ENCODE data around the gene BMPR1B. TPM values are rescaled to one million over a fixed set of nuclear protein-coding genes. Genes with fewer than 3 reads are reported as not detected.

BMPR1B gene
- total RNA-seq, 1 experiment from 2014 or later: not detected

- BruUV-seq (replicated peaks): no TSS peak
- peaks cover 0 to 4% of the 10 kb centered on the region in 2 experiments; a peak in 2 of 4 replicates for H3K4me1 ChIP-seq (ENCODE audit: control insufficient read depth in 1 of 2, insufficient read depth in 2 of 2, low read length in 2 of 2)
- RAD21 ChIA-PET (ENCODE audit: low non-redundant PET in 1 of 2, low total read pairs in 2 of 2, uncharacterized antibody in 2 of 2, unreplicated experiment in 2 of 2): no interaction called here
Measured at GRCh38 chr4:94762326-94762725, 4.6 kb downstream of the BMPR1B start.

GRCh38 chr4:94763005-94763404 is 5.2 kb downstream of the BMPR1B start:
- no peak for ATAC-seq
- RAD21 ChIA-PET (ENCODE audit: low non-redundant PET in 1 of 2, low total read pairs in 2 of 2, uncharacterized antibody in 2 of 2, unreplicated experiment in 2 of 2): no interaction called here
- no peak overlapping the region for H2AFZ ChIP-seq (ENCODE audit: low read depth, low read length, poor library complexity, severe bottlenecking)

More at GRCh38 chr4:94762326-94762725, 4.6 kb downstream of the BMPR1B start:
- no peak overlapping the region for H3K9ac ChIP-seq (ENCODE audit: low read length)
- CTCF ChIA-PET: no interaction called here
- no peak for TF ChIP-seq MAX (IDR thresholded peaks at IDR 0.05)
- TF ChIP-seq EZH2 (IDR thresholded peaks at IDR 0.05): no peak
- TF ChIP-seq POLR2AphosphoS5 (IDR thresholded peaks at IDR 0.05; ENCODE audit: low read depth, low read length): no peak
- ATAC-seq: no peak
- H3K27me3 ChIP-seq (ENCODE audit: insufficient read depth, low read length): no peaks in the 10 kb centered on the region
- no peaks in the 10 kb centered on the region for H4K20me1 ChIP-seq (ENCODE audit: insufficient read depth)
- POLR2A ChIA-PET: no interaction called here
- no peaks in the 10 kb centered on the region for H3K9me3 ChIP-seq (ENCODE audit: control insufficient read depth in 1 of 2, insufficient read depth in 1 of 2, low read depth in 1 of 2, low read length in 2 of 2)
- no peak overlapping the region for H2AFZ ChIP-seq (ENCODE audit: low read depth, low read length, poor library complexity, severe bottlenecking)
- H3K4me2 ChIP-seq (ENCODE audit: low read length): no peak overlapping the region
- no peak for DNase-seq (ENCODE audit: low read depth, low spot score)
- H3K27ac ChIP-seq (ENCODE audit: low read depth, low read length): no peak overlapping the region
- H3K4me3 ChIP-seq (replicated peaks in 1 of 2; ENCODE audit: low read depth in 1 of 2, low read length in 2 of 2): no peak overlapping the region
- H3K9me2 ChIP-seq (ENCODE audit: insufficient read depth): no peaks in the 10 kb centered on the region
- no peaks in the 10 kb centered on the region for H3K79me2 ChIP-seq (ENCODE audit: insufficient read depth, low read length)
- intact Hi-C loops (cut with micrococcal nuclease): no loop called here
- H3K36me3 ChIP-seq (ENCODE audit: control insufficient read depth in 1 of 2, insufficient read depth in 2 of 2, low read length in 2 of 2): no peaks in the 10 kb centered on the region

More at GRCh38 chr4:94763005-94763404, 5.2 kb downstream of the BMPR1B start:
- H3K4me1 ChIP-seq (ENCODE audit: control insufficient read depth in 1 of 2, insufficient read depth in 2 of 2, low read length in 2 of 2): peaks cover 0 to 4% of the 10 kb centered on the region in 2 experiments; a peak in 2 of 4 replicates
- H3K4me3 ChIP-seq (replicated peaks in 1 of 2; ENCODE audit: low read depth in 1 of 2, low read length in 2 of 2): no peak overlapping the region
- POLR2A ChIA-PET: no interaction called here
- no peaks in the 10 kb centered on the region for H3K79me2 ChIP-seq (ENCODE audit: insufficient read depth, low read length)
- no peak for DNase-seq (ENCODE audit: low read depth, low spot score)
- no peaks in the 10 kb centered on the region for H3K27me3 ChIP-seq (ENCODE audit: insufficient read depth, low read length)
- H4K20me1 ChIP-seq (ENCODE audit: insufficient read depth): no peaks in the 10 kb centered on the region
- H3K9me3 ChIP-seq (ENCODE audit: control insufficient read depth in 1 of 2, insufficient read depth in 1 of 2, low read depth in 1 of 2, low read length in 2 of 2): no peaks in the 10 kb centered on the region
- CTCF ChIA-PET: no interaction called here
- no peak overlapping the region for H3K27ac ChIP-seq (ENCODE audit: low read depth, low read length)
- no TSS peak for BruUV-seq (replicated peaks)
- H3K4me2 ChIP-seq (ENCODE audit: low read length): no peak overlapping the region
- no peaks in the 10 kb centered on the region for H3K9me2 ChIP-seq (ENCODE audit: insufficient read depth)
- TF ChIP-seq CEBPB (IDR thresholded peaks at IDR 0.05; ENCODE audit: low read depth) (no peak), ZNF274 (IDR thresholded peaks at IDR 0.05; ENCODE audit: low read depth, low read length) (no peak), YY1 (IDR thresholded peaks at IDR 0.05; ENCODE audit: extremely low read depth, insufficient replicate concordance, low read depth, low read length) (no peak), REST (IDR thresholded peaks at IDR 0.05; ENCODE audit: low read depth) (no peak), FOSL1 (IDR thresholded peaks at IDR 0.05; ENCODE audit: low read depth) (no peak), ATF3 (IDR thresholded peaks at IDR 0.05) (no peak), SIN3A (IDR thresholded peaks at IDR 0.05; ENCODE audit: low read depth) (no peak), ELF1 (IDR thresholded peaks at IDR 0.05; ENCODE audit: borderline replicate concordance, low read depth) (no peak), RAD21 (IDR thresholded peaks at IDR 0.05; ENCODE audit: low read depth) (no peak), EZH2 (IDR thresholded peaks at IDR 0.05) (no peak), POLR2A (IDR thresholded peaks at IDR 0.05; ENCODE audit: borderline replicate concordance, extremely low read depth, insufficient read depth, insufficient read length) (no peak), SRF (IDR thresholded peaks at IDR 0.05; ENCODE audit: low read depth) (no peak), JUND (IDR thresholded peaks at IDR 0.05) (no peak), EGR1 (IDR thresholded peaks at IDR 0.05; ENCODE audit: low read depth) (no peak), CTCF (IDR thresholded peaks at IDR 0.05 in 2 of 3, conservative IDR thresholded peaks at IDR 0.05 in 1 of 3; ENCODE audit: borderline replicate concordance in 1 of 3, insufficient read depth in 1 of 3, low read depth in 2 of 3, low read length in 2 of 3) (no peak)
- H3K9ac ChIP-seq (ENCODE audit: low read length): no peak overlapping the region
- no peaks in the 10 kb centered on the region for H3K36me3 ChIP-seq (ENCODE audit: control insufficient read depth in 1 of 2, insufficient read depth in 2 of 2, low read length in 2 of 2)
- intact Hi-C loops (cut with micrococcal nuclease): no loop called here

Data from HCT116 (cell line).